Raji (cell line): Measurements from ENCODE around the gene PQBP1.

ENCODE experiments used
- POLR2A ChIP-seq: IDR thresholded peaks from 2 replicates; pipeline ENCODE4 v1.6.1; 2011; ENCODE audit warnings: low read depth, low read length, control low read depth; ENCODE audit not compliant: insufficient read depth

PQBP1 gene

GRCh38 chrX:48917139-48918001 lies 19.6 kb downstream of the PQBP1 start:
- no peak for TF ChIP-seq POLR2A

GRCh38 chrX:48918301-48918642 lies 20.5 kb downstream of the PQBP1 start:
- no peak for TF ChIP-seq POLR2A

DNA sequence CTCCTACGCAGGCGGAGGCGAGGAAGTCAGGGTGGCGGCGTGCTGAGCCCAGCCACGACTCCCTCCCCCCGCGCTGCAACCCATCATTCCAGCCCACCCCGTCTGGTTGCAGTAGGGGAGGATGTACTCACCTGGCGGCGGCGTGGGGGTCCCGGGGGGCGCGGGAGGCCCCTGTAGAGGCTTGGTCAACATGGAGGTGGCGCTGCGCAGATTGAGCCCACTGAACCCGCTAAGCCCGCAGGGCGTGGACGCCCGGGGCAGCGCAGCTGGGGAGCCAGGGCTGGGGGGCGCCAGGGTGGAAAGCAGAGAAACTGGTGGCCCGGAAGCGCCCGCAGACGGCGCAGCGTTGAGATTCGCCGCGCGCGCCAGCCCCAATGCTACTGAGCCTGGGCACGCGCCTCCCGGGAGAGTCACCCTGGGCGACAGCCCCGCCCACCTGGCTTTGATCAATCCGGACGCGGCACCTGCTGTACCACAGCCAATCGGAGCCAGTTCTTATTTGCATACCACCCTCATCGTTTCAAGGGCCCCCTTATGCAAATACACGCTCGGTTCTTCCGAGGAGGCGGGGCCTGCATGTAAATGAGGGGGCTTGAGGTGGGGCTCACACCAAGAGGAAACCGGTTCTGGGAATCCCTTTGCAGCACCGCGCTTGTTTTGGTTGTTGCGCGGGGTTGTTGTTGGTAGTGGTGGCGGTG lies 21.1 kb downstream of the PQBP1 start, which contains the start of gene PIM2:
TSS of gene PIM2 (minus strand) at position 382 of the 698 bp plus-strand sequence. CDS start at position 192, 190 bp downstream.
- TF ChIP-seq POLR2A, result peak; percentile 89

DNA sequence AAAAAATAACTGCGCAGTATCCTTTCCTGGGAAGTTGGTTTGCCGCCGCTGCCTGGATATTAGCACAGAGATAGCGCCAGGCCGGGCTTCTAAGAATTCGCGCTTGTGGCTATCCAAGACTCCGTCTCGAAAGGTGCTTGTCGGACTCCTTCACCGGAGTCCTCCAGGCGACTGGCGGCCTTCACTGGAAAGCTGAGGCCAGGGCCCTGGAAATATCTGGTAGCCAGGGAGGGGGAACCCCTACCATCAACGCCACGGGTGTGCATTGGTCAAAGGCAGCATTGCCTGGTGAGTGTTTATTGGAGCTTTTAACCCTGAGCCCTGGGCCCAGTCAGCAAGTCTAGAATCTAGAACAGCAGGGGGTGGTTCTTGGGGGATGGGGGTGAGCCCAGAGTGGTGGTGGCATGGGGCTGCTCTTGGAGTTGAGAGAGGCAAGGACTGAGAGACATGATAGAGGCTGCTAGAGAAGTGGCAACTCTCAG lies 21.7 kb downstream of the PQBP1 start:
- no peak for TF ChIP-seq POLR2A

DNA sequence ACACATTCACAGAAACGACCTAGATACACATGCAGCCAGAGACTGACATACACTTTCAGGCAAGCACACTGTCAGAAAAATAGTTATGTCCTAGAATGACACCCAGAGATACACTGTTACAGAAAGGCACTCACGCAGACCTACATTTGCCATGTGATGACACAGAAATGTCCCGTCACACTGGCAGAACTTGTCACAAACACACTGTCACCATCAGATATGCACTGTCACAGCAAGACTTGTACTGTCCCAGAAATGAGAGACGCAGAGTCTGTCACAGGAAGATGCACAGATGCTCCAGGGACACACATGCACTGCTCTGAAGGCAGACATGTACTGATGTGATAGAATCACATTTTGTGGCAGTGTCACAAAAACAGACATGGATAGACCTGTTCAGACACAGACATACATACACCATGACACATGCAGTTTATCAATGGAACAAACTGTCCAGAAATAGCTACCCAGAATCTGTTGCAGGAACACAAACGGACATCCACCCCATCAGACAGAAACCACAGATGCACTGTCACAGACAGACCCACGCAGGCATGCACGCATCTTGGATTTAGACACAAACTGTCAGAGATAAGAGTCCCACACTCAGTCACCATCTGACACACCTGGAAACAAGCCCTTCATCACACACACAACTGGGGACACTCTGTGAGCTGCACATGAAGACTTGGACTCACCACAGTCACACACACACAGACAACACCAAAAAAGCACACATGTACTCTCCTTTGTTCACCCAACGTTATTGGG lies 22.4 kb downstream of the PQBP1 start:
- TF ChIP-seq POLR2A, result 0 out of 2 replicates have a peak, but pooled peaks have one; percentile 11

DNA sequence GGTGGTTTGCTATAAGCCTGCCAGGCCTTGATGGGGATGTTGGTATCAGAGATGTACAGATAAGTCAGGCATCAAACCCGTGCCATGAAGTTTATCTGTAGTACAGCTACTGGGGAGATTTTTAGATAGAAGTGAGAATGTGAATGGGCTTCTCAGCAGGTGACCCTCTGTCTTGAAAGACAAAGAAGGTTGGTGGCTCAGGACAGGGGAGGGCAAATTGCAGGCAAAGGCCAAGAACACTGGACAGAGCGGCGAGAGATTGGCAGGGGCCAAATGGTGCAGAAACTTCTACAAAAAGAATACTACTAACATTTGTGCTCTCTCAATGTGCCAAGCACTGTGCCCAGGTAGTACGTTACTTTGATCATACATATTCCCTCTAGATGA lies 23.0 kb downstream of the PQBP1 start:
- no peak for TF ChIP-seq POLR2A

DNA sequence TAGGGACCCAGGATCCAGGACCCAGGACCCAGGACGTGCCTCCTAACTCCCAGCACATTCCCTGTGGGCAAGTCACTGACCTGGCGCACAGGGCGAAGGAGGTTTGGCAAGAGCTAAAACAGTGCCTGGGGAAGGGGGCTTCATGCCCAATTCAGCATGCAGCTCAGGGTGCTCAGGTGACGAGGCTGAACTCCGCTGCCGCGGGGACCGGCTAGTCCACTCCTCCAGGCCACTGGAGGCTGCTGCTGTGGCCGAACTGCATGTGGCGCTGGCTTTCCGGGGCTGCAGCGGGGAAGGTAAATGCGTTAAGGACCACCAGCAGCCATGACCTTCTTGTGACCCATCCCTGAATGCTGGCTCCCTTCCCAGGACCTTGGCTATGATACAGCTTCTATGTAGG lies 26.0 kb downstream of the PQBP1 start:
- no peak for TF ChIP-seq POLR2A

DNA sequence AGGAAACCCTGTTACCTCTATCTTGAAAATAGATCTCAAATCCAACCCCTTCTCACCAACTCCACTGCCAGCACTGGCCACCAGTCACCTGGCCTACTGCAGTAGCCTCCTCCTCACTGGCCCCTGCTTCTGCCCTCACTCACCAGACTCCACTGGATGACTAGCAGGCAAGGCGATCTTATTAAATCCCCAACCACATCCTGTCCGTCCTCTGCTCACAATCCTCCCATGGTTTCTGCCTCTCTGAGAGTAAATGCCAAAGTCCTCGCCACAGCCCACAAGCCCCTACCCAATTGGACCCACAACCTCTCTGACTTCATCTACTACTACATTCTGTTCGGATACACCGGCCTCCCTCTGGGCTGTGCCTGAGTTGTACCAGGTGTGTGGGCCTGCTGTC lies 26.5 kb downstream of the PQBP1 start:
- TF ChIP-seq POLR2A, result no peak

- no peak for TF ChIP-seq POLR2A
Measured at GRCh38 chrX:48927123-48927522, 29.4 kb downstream of the PQBP1 start.

GRCh38 chrX:48927736-48928382 lies 30.1 kb downstream of the PQBP1 start:
- TF ChIP-seq POLR2A, result no peak

DNA sequence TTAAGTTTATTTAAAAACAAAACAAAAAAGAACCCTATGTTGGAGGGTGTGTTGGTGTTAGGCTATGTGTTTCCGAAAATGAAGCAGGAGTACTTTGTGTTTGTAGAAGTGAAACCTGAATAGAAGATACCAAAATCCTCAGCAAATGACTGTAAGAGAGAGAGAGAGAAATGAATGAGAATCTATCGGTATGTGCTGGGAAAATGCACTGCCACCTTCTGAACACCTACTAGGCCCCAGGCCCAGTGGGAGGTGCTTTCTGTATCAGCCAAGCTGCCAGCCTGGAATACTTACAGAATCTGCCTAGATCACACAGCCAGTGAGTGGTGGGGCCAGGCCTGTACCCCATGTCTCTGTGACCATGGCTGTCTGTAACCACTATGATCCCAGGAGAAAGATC lies 36.0 kb downstream of the PQBP1 start:
- TF ChIP-seq POLR2A, result no peak

- no peak for TF ChIP-seq POLR2A
Measured at GRCh38 chrX:48934581-48935300, 37.0 kb downstream of the PQBP1 start.

GRCh38 chrX:48935301-48935670 lies 37.6 kb downstream of the PQBP1 start:
- TF ChIP-seq POLR2A, result no peak

DNA sequence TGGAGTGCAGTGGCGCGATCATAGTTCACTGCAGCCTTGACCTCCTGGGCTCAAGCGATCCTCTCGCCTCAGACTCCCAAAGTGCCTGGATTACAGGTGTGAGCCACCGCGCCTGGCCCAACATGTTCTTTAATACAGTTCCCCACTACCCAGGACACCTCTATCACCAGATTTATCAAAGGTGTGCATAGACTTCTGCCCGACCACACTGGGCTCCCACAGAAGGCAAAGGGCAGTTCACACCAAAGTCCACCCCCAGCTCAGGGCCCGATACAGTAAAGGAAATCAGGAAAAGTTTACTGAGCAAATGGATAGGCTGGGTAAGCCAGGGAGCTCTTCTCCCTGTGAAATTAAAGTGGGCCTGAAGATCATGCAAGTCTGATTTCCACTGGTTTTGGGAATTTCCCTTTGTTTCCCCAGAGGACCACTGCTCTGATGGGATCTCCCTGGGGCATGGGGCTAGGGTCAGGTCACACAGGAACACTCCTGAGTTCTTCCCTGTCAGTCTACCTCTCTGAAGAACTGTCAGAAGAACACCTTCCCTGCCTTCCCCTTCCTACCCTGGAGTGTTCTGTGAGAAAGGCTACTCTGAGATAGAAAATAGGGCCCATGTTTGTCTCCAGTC lies 38.8 kb downstream of the PQBP1 start:
- no peak for TF ChIP-seq POLR2A
